ENCODE results near the gene FOXJ1.

FOXJ1 gene

GRCh38 chr17:76092526-76093413, 48.3 kb downstream of the FOXJ1 start:
- DNase-seq (ENCODE audit: low read depth, low spot score): no peak

DNA sequence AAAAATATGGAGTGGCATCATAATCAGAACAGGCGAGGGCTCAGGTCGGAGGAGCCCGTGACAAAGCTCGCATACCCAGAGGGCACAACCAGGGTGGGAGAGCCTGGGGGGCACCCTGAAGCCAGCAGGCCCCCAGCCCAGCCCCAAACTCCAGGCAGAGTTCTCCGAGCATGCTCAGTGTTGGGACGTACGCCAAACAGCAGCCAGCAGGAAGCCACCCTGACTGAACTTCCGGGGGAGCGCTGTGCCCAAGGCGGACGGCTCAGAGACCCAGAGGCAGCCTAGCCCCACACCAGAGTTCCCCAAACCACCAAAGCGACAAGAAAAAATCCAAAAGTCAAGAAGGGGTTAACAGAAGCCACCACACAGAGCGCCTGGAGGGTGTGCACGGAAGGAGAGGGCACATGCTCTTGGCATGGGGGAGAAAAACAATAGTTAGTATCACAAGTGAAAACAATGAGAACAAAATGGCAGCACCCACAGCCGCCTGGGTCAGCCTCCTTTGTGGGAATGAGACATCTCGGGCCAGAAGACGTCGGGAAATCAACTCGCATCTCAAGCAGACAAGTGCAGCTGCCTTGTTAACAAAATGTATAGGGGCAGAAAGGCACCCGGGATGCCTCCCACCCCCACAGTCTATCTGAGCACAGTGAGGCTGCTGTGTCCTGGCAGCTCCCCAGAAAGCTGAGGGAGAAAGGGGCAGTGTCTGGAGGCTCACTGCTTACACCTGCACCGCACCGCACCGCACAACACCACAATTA, 49.3 kb downstream of the FOXJ1 start:
- no peak for DNase-seq (ENCODE audit: low read depth, low spot score)

GRCh38 chr17:76090517-76091129, 50.4 kb downstream of the FOXJ1 start:
- no peak for DNase-seq (ENCODE audit: low read depth, low spot score)

DNA sequence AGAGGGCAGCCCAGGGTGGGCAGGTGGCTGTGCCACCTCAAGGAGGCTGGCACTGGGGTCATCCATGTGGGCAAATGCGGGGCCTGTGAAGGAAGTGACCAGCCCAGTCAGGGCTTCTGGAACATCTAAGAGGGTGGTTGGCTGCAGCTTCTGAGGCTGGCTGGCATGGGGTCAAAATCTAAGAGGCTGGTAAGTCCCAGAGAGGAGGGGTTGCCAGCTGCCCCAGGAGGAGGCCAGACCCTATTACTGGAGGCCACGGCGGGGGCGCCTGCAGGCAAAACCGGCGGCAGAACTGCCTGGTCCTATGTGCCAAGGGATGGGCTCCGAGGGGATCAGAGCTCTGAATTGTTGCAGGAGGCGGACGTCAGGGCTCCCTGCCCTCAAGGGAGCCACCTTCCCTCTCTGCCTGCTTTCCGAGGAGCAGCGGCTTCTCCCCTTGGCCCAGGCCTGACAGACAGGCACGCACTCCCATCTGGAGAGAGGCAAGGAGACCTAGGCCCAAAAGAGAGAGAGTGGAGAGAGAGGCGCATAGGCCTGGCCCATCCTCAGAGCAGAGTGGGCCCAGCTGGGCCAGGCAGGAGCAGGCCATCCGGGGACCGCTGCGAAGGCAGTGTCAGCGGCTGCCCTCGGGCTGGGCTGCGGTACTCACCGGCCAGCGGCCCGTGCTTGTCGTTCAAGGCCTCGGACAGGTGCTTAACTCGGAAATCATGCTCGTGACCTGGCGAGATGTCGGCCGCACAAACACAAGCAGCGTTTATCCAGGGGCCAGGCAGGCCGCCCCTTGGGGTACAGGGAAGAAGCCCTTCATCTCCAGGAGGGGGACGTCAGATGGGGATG, 51.1 kb downstream of the FOXJ1 start:
- no peak for DNase-seq (ENCODE audit: low read depth, low spot score)

DNA sequence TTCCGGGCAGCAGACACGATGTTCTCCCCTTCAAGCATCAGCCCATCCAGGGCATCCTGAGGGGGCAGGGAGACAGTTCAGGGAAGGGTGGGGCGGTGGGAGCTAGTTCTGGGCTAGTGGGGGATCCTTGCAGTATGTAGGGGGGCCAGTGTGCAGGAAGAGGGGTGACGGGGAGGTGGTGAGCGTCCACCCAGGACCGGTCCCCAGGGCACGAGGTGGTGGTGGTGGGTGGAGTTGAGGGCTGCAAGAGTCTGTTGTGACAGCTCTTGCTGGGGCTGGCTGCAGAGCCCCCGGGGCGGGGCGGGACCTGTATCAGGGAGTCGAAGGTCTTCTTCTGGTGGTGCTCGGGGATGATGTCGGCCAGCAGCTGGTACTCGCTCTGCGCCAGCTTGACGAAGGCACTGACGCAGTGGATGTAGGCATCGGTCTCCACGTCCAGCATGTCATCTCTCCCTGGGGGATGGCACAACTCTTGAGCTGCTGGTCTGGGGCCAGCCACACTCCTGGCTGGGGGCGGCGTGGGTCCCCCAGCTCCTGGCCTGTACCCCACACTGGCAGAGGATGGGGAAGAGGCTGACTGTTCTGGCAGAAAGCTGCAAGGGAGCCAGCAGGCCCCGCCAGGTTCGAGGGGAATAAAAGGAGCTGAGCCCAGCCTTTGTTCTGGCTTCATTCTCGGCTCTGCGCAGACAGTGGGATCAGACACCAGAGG, 52.0 kb downstream of the FOXJ1 start:
- no peak for DNase-seq (ENCODE audit: low read depth, low spot score)

DNA sequence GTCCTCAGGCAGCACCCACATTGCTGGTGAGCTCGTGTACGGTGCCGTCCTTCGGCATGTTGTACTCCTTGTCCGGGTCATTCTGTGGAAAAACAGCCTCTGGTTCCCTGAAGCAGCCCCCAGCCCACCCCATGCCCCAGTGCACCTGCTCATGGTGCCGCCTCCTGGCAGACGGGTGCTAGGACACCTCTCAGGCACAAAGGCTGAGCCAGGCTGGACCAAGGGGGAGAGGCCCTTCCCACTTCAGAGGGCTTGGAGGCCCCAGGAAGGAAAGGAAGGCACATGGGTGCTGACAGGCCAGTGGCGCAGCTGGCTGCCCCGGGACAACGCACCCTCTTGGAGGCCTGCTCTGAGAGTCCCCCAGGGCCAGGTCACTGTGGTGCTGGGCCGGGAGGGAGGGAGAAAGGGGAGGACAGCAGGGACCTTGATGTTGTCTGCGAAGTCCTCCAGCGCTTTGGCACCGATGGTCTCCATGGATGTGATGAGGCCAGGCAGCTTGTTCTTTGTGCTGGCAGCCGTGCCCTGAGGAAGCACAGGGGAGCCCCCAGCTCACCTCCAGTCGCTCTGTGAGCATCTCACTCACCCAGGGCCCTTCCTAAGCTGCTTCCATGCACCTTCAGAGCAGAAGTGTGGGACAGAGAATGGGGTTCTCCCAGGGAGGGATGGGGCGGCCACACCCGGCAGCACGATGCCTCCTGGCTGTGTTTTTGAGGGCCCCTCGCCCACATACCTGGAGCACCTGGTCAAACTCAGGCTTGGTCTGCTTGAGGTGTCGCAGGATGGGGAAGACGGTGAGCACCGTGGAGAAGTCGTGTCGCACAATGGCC, 52.8 kb downstream of the FOXJ1 start:
- DNase-seq (ENCODE audit: low read depth, low spot score): peak; percentile 30

DNA sequence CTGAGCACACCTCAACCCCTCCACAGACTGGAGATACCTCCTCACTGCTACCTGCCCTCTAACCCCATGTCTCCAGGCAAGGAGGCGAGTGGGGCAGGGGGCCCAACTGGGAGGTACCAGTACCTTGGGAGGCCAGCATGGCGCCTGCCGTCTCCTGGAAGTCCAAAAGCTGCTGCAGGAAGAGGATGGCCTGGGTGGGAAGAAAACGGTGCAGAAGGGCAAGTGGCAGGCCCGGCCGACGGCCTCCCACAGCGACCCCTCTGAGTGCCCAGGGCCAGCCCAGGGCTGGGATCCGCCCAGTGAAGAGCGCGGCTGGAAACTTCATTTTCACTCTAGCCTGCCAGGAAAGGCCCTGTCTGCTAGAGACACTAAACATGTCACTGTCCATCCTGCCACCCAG, 53.5 kb downstream of the FOXJ1 start:
- DNase-seq (ENCODE audit: low read depth, low spot score): no peak

GRCh38 chr17:76086384-76086783, 54.7 kb downstream of the FOXJ1 start:
- no peak for DNase-seq (ENCODE audit: low read depth, low spot score)
